Omental fat pad (tissue), 4 donors: ENCODE data around the gene OSBPL8. TPM values are rescaled to one million over a fixed set of nuclear protein-coding genes. Genes with fewer than 3 reads are reported as not detected.

Experiments used
- ATAC-seq: fragments of 150-250 bp; one replicate; pipeline ENCODE4 v1.9.1; 2016; ENCODE audit warnings: mild to moderate bottlenecking, moderate library complexity; ENCODE audit not compliant: low FRiP score
- DNase-seq: peaks from one replicate; pipeline ENCODE4 v3.0.0-alpha.2; 2019; ENCODE audit warnings: low spot score
- CTCF ChIP-seq, 3 donors: fragments of 450-650 bp; IDR thresholded peaks; one replicate each; pipeline ENCODE4 v1.5.1; 2016 to 2017; ENCODE audit warnings: antibody characterized with exemption in 3 of 3, mild to moderate bottlenecking in 3 of 3, moderate library complexity in 2 of 3
- total RNA-seq, 4 donors: library from RNA; depleted of rRNA; stranded (reverse); fragments of >200 nt; gene quantifications; one replicate each; pipeline ENCODE4 v1.1.0, GENCODE V29; 2016

The OSBPL8 gene, protein sequence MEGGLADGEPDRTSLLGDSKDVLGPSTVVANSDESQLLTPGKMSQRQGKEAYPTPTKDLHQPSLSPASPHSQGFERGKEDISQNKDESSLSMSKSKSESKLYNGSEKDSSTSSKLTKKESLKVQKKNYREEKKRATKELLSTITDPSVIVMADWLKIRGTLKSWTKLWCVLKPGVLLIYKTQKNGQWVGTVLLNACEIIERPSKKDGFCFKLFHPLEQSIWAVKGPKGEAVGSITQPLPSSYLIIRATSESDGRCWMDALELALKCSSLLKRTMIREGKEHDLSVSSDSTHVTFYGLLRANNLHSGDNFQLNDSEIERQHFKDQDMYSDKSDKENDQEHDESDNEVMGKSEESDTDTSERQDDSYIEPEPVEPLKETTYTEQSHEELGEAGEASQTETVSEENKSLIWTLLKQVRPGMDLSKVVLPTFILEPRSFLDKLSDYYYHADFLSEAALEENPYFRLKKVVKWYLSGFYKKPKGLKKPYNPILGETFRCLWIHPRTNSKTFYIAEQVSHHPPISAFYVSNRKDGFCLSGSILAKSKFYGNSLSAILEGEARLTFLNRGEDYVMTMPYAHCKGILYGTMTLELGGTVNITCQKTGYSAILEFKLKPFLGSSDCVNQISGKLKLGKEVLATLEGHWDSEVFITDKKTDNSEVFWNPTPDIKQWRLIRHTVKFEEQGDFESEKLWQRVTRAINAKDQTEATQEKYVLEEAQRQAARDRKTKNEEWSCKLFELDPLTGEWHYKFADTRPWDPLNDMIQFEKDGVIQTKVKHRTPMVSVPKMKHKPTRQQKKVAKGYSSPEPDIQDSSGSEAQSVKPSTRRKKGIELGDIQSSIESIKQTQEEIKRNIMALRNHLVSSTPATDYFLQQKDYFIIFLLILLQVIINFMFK
- 10 to 100 TPM; 52.6 to 76.8 (median 65.2) TPM for total RNA-seq

GRCh38 chr12:76559400-76560085 is at the start of gene OSBPL8:
TSS of gene OSBPL8 (minus strand) at chr12:76559771. CDS start at chr12:76487551, 72,220 bp downstream.
- DNase-seq (peak; percentile 97), ATAC-seq (peak; percentile 97)
- TF ChIP-seq CTCF (IDR thresholded peaks at IDR 0.05): no peak

DNA sequence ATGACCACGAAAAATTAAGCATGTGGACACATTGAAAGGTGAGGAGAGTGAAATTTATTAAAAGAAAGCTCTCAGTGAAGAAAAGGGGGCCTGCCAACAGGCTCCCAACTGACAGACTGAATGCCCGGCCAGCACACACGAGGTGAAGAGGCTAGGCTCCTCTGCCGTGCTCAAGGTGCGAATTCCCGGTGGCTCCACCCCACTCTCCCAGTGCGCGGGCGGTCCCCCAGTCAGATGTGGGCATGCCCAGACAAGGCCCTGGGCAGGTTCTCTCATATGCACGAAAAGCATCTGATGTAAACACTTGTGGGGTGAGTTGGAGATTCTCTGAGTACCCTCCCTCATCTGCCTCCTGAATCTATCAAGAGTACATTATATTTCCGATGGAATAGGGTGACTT is 48.5 kb upstream of the OSBPL8 start:
- ATAC-seq: no peak
- DNase-seq: no peak
- no peak for TF ChIP-seq CTCF (IDR thresholded peaks at IDR 0.05)

GRCh38 chr12:76595056-76595455 is 35.5 kb upstream of the OSBPL8 start:
- ATAC-seq: peak; percentile 31
- no peak for DNase-seq
- no peak for TF ChIP-seq CTCF (IDR thresholded peaks at IDR 0.05)

GRCh38 chr12:76591476-76591875 is 31.9 kb upstream of the OSBPL8 start:
- no peak for ATAC-seq
- TF ChIP-seq CTCF (IDR thresholded peaks at IDR 0.05): no peak
- no peak for DNase-seq

DNA sequence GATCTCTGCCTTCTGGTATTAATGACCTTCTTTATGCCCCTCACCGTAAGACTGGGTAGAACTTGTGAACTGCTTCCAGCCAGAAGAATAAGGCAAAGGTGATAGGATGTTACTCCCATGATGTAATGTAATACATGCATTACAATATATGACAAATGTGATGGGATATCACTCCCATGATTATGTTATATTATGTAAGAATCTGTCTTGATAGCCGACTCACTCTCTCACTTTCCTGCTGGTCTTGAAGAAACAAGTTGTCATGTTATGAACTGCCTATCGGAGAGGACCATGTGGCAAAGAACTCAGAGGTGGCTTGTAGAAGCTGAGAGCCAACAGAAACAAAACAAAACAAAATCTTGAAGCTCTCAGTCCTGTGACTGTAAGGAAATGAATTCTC is 30.6 kb upstream of the OSBPL8 start:
- DNase-seq: no peak
- ATAC-seq: no peak
- no peak for TF ChIP-seq CTCF (IDR thresholded peaks at IDR 0.05)

DNA sequence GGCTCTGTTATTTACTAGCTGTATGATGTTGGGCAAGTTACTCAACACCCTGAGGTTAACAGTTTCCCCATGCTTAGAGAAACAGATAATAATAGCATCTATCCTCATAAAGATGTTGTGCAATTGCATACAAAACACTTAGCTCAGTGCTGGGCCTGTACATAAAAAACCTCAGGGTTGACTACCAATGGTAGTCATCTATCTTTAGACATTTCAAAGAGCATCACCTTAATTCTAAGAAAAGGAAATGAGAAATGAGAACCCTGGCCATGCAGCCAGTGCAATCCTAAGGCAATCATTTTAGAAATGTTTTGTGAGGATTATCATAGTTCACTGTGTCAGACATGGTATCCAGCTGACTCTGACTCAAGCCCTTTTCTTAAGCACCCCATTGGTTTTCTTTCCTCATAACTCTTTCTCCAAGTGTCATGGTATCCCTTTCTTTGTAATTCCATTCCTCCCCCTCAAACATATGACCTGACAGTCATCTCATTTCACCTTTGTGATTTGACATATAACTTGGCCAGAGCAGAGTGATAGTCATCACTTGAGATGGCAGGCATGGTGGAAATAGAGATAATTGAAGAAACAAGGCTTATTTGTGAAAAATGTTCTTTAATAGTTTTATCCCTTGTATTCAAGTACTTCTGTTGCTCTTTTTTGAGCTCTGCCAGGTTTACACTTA is 29.5 kb upstream of the OSBPL8 start:
- ATAC-seq: peak; percentile 81
- DNase-seq: no peak
- TF ChIP-seq CTCF (IDR thresholded peaks at IDR 0.05): no peak
